ENCODE measurements around the gene HTRA3. TPM values are rescaled to one million over a fixed set of nuclear protein-coding genes. Genes with fewer than 3 reads are reported as not detected.

HTRA3 gene
- total and polyA plus RNA-seq, 2 experiments from 2014 or later = 1.3 to 3.6 TPM

- TF ChIP-seq, protein P1, sequence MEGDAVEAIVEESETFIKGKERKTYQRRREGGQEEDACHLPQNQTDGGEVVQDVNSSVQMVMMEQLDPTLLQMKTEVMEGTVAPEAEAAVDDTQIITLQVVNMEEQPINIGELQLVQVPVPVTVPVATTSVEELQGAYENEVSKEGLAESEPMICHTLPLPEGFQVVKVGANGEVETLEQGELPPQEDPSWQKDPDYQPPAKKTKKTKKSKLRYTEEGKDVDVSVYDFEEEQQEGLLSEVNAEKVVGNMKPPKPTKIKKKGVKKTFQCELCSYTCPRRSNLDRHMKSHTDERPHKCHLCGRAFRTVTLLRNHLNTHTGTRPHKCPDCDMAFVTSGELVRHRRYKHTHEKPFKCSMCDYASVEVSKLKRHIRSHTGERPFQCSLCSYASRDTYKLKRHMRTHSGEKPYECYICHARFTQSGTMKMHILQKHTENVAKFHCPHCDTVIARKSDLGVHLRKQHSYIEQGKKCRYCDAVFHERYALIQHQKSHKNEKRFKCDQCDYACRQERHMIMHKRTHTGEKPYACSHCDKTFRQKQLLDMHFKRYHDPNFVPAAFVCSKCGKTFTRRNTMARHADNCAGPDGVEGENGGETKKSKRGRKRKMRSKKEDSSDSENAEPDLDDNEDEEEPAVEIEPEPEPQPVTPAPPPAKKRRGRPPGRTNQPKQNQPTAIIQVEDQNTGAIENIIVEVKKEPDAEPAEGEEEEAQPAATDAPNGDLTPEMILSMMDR (conservative IDR thresholded peaks at IDR 0.05; ENCODE audit: low read depth in 2 of 2) = no peak
- TF ChIP-seq CREB1 (CRISPR knock-in tag; IDR thresholded peaks at IDR 0.05; ENCODE audit: low read depth) (no peak), JUNB (IDR thresholded peaks at IDR 0.05; ENCODE audit: unreplicated experiment) (no peak), EZH2phosphoT487 (IDR thresholded peaks at IDR 0.05; ENCODE audit: unreplicated experiment) (no peak), ZNF114 (CRISPR knock-in tag; IDR thresholded peaks at IDR 0.05) (no peak)
Observed at GRCh38 chr4:8329560-8329858, 60.0 kb downstream of the HTRA3 start (continued).

DNA sequence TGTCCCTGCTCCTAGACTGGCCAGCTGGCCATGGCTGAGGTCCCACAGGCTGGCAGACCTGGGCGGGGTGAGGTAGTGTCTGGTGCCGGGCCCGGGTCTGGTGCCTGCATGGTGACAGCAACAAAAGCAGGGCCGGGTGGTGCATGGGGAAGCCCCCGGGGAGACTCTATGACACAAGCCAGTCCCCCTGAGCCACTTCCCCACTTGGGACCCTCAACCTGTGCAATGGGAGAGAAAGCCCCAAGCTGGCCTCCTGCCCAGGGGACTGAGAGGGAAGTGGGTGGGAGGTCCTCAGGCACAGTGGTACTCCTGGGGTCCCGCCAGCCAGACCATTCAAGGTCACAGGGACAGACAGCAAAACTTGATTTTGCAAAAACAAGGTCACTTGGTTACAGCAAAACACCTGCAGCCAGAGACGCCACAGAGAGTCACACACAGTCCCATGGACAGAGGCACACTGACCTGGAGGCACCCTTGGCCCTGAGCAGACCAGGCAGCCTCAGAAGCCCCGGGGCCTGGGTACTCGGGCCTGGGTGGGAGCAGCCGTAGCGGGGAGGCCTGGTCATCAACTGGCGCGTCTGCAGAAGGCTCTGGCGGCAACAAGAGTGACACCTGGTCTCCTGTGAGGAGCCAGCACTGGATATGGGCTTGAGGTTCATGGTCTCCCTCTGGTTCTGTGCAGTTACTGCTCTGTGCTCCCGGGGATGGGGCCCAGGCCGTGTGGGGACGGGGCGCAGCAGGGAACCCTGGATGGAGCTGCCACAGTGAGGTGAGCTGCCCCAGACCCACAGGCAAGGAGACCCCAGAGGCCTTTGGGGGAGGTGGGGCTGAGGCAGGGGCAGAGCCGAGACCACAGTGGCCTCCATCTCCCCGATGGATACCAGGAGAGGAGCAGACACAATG, 60.6 kb downstream of the HTRA3 start:
- DNase-seq (ENCODE audit: low spot score) = no peak
- H3F3A ChIP-seq (replicated peaks; ENCODE audit: low read depth) = no peaks in the 10 kb centered on the region
- no peaks in the 10 kb centered on the region for H3K27me3 ChIP-seq (ENCODE audit: insufficient read depth)
- TF ChIP-seq, protein P2, sequence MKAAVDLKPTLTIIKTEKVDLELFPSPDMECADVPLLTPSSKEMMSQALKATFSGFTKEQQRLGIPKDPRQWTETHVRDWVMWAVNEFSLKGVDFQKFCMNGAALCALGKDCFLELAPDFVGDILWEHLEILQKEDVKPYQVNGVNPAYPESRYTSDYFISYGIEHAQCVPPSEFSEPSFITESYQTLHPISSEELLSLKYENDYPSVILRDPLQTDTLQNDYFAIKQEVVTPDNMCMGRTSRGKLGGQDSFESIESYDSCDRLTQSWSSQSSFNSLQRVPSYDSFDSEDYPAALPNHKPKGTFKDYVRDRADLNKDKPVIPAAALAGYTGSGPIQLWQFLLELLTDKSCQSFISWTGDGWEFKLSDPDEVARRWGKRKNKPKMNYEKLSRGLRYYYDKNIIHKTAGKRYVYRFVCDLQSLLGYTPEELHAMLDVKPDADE (IDR thresholded peaks at IDR 0.05) = no peak
- TF ChIP-seq, protein P1 (conservative IDR thresholded peaks at IDR 0.05; ENCODE audit: low read depth in 2 of 2) = no peak
- TF ChIP-seq NANOG (IDR thresholded peaks at IDR 0.05; ENCODE audit: borderline replicate concordance) (no peak), EZH2phosphoT487 (IDR thresholded peaks at IDR 0.05; ENCODE audit: unreplicated experiment) (no peak), CREB1 (CRISPR knock-in tag; IDR thresholded peaks at IDR 0.05; ENCODE audit: low read depth) (no peak)
- TF ChIP-seq, protein P3, sequence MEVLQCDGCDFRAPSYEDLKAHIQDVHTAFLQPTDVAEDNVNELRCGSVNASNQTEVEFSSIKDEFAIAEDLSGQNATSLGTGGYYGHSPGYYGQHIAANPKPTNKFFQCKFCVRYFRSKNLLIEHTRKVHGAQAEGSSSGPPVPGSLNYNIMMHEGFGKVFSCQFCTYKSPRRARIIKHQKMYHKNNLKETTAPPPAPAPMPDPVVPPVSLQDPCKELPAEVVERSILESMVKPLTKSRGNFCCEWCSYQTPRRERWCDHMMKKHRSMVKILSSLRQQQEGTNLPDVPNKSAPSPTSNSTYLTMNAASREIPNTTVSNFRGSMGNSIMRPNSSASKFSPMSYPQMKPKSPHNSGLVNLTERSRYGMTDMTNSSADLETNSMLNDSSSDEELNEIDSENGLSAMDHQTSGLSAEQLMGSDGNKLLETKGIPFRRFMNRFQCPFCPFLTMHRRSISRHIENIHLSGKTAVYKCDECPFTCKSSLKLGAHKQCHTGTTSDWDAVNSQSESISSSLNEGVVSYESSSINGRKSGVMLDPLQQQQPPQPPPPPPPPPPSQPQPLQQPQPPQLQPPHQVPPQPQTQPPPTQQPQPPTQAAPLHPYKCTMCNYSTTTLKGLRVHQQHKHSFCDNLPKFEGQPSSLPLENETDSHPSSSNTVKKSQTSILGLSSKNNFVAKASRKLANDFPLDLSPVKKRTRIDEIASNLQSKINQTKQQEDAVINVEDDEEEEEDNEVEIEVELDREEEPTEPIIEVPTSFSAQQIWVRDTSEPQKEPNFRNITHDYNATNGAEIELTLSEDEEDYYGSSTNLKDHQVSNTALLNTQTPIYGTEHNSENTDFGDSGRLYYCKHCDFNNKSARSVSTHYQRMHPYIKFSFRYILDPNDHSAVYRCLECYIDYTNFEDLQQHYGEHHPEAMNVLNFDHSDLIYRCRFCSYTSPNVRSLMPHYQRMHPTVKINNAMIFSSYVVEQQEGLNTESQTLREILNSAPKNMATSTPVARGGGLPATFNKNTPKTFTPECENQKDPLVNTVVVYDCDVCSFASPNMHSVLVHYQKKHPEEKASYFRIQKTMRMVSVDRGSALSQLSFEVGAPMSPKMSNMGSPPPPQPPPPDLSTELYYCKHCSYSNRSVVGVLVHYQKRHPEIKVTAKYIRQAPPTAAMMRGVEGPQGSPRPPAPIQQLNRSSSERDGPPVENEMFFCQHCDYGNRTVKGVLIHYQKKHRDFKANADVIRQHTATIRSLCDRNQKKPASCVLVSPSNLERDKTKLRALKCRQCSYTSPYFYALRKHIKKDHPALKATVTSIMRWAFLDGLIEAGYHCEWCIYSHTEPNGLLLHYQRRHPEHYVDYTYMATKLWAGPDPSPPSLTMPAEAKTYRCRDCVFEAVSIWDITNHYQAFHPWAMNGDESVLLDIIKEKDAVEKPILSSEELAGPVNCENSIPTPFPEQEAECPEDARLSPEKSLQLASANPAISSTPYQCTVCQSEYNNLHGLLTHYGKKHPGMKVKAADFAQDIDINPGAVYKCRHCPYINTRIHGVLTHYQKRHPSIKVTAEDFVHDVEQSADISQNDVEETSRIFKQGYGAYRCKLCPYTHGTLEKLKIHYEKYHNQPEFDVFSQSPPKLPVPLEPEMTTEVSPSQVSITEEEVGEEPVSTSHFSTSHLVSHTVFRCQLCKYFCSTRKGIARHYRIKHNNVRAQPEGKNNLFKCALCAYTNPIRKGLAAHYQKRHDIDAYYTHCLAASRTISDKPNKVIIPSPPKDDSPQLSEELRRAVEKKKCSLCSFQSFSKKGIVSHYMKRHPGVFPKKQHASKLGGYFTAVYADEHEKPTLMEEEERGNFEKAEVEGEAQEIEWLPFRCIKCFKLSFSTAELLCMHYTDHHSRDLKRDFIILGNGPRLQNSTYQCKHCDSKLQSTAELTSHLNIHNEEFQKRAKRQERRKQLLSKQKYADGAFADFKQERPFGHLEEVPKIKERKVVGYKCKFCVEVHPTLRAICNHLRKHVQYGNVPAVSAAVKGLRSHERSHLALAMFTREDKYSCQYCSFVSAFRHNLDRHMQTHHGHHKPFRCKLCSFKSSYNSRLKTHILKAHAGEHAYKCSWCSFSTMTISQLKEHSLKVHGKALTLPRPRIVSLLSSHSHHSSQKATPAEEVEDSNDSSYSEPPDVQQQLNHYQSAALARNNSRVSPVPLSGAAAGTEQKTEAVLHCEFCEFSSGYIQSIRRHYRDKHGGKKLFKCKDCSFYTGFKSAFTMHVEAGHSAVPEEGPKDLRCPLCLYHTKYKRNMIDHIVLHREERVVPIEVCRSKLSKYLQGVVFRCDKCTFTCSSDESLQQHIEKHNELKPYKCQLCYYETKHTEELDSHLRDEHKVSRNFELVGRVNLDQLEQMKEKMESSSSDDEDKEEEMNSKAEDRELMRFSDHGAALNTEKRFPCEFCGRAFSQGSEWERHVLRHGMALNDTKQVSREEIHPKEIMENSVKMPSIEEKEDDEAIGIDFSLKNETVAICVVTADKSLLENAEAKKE (CRISPR knock-in tag; IDR thresholded peaks at IDR 0.05) = no peak

More for the DNA sequence above, 60.6 kb downstream of the HTRA3 start:
- no peaks in the 10 kb centered on the region; the same call in 2 of the 3 replicates for H3K4me1 Mint-ChIP-seq
- H3K27ac Mint-ChIP-seq = no peak overlapping the region
- Histone ChIP-seq H3K9me2 (ENCODE audit: insufficient read depth) (no peaks in the 10 kb centered on the region), H3K79me2 (replicated peaks; ENCODE audit: insufficient read depth) (no peaks in the 10 kb centered on the region), H2AFZ (no peak overlapping the region), H4K20me1 (replicated peaks; ENCODE audit: insufficient read depth) (no peaks in the 10 kb centered on the region), H3K27ac (ENCODE audit: low read depth) (no peak overlapping the region), H3K4me1 (ENCODE audit: insufficient read depth) (no peaks in the 10 kb centered on the region), H3K4me3 (no peak overlapping the region), H3K4me2 (no peak overlapping the region), H3K36me3 (ENCODE audit: insufficient read depth) (no peaks in the 10 kb centered on the region)
- no peaks in the 10 kb centered on the region for H3K27me3 Mint-ChIP-seq (ENCODE audit: insufficient read depth, low read depth, poor library complexity)
- no peaks in the 10 kb centered on the region for H3K36me3 Mint-ChIP-seq (ENCODE audit: low read depth)
- no peak overlapping the region for H3K4me3 Mint-ChIP-seq
- peaks cover 2% of the 10 kb centered on the region for H3K9me3 Mint-ChIP-seq
- ATAC-seq = no peak
